Left cardiac atrium (tissue), 4 donors: ENCODE measurements around the gene NEK1. TPM values are rescaled to one million over a fixed set of nuclear protein-coding genes. Genes with fewer than 3 reads are reported as not detected.
"Not testable (repeated sequence)": the region's sequence is repeated elsewhere in the genome, so short reads cannot be mapped to it uniquely, and the experiment has no call there.

Experiments
- ATAC-seq, 2 donors: fragments of 200-7000 bp; cut with Tn5 transposase; one replicate each; pipeline ENCODE4 v1.9.1; 2020; ENCODE audit warnings: mild to moderate bottlenecking in 2 of 2, moderate library complexity in 2 of 2
- DNase-seq: peaks from one replicate; pipeline ENCODE4 v3.0.0-alpha.2; 2020
- intact Hi-C, 2 donors: fragments of 100-400 bp; cut with DNase I; formaldehyde crosslinking; loops; one replicate each; pipeline versions ENCODE4 v1.14.1 to v1.15.1; 2022 to 2023
- total RNA-seq, 2 donors: library from RNA; stranded (reverse); fragmentation: NEBNext Ultra II Directional; extraction: Animal tissue kit (Norgen Biotek cat#: 25700); gene quantifications; one replicate each; pipeline ENCODE4 v1.2.1, GENCODE V29; 2021
- donor health status: DM: no; HTN: yes; CAD: no.
- donor health status: DM: no; HTN: yes; CAD: no; lungs with severe emphysema.
- donor health status: DM: yes; HTN: yes; CAD: no.
- donor health status: Dilated cardiomyopathy.

Gene NEK1
- total RNA-seq, 2 donors from 2014 or later, result 12.4 to 13.3 TPM

GRCh38 chr4:169566021-169566818 is 46.2 kb downstream of the NEK1 start:
- DNase-seq (no peak), ATAC-seq (peak; percentile 66 to 67)
- intact Hi-C loops, result loop anchor here in 1 of 2 donors (10.0 kb wide), 1 partner anchor 571 kb away; no protein-coding TSS in a partner anchor

GRCh38 chr4:169565606-169566005 is 46.8 kb downstream of the NEK1 start:
- intact Hi-C loops, result loop anchor here in 1 of 2 donors (10.0 kb wide), 1 partner anchor 571 kb away; no protein-coding TSS in a partner anchor
- DNase-seq (no peak), ATAC-seq (no peak)

GRCh38 chr4:169557061-169557636 is 55.2 kb downstream of the NEK1 start:
- intact Hi-C loops, result no loop called here
- no peak for ATAC-seq
- no peak for DNase-seq

- DNase-seq, intact Hi-C loops, ATAC-seq: not testable (repeated sequence)
Measured at GRCh38 chr4:169546548-169546947, 65.8 kb downstream of the NEK1 start.

- no peak for DNase-seq
- ATAC-seq, result no peak
- intact Hi-C loops, result no loop called here
Measured at GRCh38 chr4:169540774-169541173, 71.6 kb downstream of the NEK1 start.

- intact Hi-C loops, result no loop called here
- DNase-seq (no peak), ATAC-seq (no peak)
Measured at GRCh38 chr4:169530048-169530447, 82.3 kb downstream of the NEK1 start.

GRCh38 chr4:169523796-169524195 is 88.6 kb downstream of the NEK1 start:
- no peak for DNase-seq
- ATAC-seq, result no peak
- intact Hi-C loops, result no loop called here

- ATAC-seq (no peak), DNase-seq (no peak)
- intact Hi-C loops, result no loop called here
Measured at GRCh38 chr4:169510617-169511016, 101.8 kb downstream of the NEK1 start.

GRCh38 chr4:169506903-169507302 is 105.5 kb downstream of the NEK1 start:
- no peak for DNase-seq
- intact Hi-C loops, result no loop called here
- ATAC-seq, result no peak

GRCh38 chr4:169499907-169500306 is 112.5 kb downstream of the NEK1 start:
- intact Hi-C loops, DNase-seq, ATAC-seq: not testable (repeated sequence)

- DNase-seq, ATAC-seq: not testable (repeated sequence)
- intact Hi-C loops, result loop anchor here in 1 of 2 donors (5.0 kb wide), 1 partner anchor 572 kb away; no protein-coding TSS in a partner anchor
Measured at GRCh38 chr4:169494234-169494633, 118.1 kb downstream of the NEK1 start.

- intact Hi-C loops, result loop anchor here in 1 of 2 donors (5.0 kb wide), 1 partner anchor 571 kb away; no protein-coding TSS in a partner anchor
- DNase-seq (no peak), ATAC-seq (no peak)
Measured at GRCh38 chr4:169493164-169493524, 119.2 kb downstream of the NEK1 start.

- DNase-seq (no peak), ATAC-seq (no peak)
- intact Hi-C loops, result loop anchor here in 1 of 2 donors (5.0 kb wide), 1 partner anchor 570 kb away; no protein-coding TSS in a partner anchor
Measured at GRCh38 chr4:169492436-169493163, 119.8 kb downstream of the NEK1 start.

GRCh38 chr4:169491211-169491610 is 121.2 kb downstream of the NEK1 start:
- DNase-seq, result no peak
- intact Hi-C loops, result loop anchor here in 1 of 2 donors (5.0 kb wide), 1 partner anchor 569 kb away; no protein-coding TSS in a partner anchor
- no peak for ATAC-seq

- ATAC-seq (no peak), DNase-seq (no peak)
- intact Hi-C loops, result loop anchor here (5.0 to 10.0 kb wide), 3 partner anchors 465 to 565 kb away; no protein-coding TSS in a partner anchor
Measured at GRCh38 chr4:169489306-169489705, 123.1 kb downstream of the NEK1 start.

GRCh38 chr4:169485791-169486742 is 126.3 kb downstream of the NEK1 start:
- intact Hi-C loops, result loop anchor here (2.0 to 10.0 kb wide), 4 partner anchors 461 to 561 kb away; no protein-coding TSS in a partner anchor
- ATAC-seq, result peak in 1 of 2 donors; percentile 47
- DNase-seq, result no peak

GRCh38 chr4:169485086-169485485 is 127.3 kb downstream of the NEK1 start:
- intact Hi-C loops, result loop anchor here (2.0 to 10.0 kb wide), 4 partner anchors 460 to 560 kb away; no protein-coding TSS in a partner anchor
- ATAC-seq, result no peak

GRCh38 chr4:169484485-169484884 is 127.9 kb downstream of the NEK1 start:
- intact Hi-C loops, result loop anchor here (2.0 to 10.0 kb wide), 3 partner anchors 460 to 560 kb away; no protein-coding TSS in a partner anchor
- DNase-seq (no peak), ATAC-seq (no peak)

More at GRCh38 chr4:169485086-169485485, 127.3 kb downstream of the NEK1 start:
- DNase-seq, result no peak
